Measurements from ENCODE around the gene HSD11B2. TPM values are rescaled to one million over a fixed set of nuclear protein-coding genes. Genes with fewer than 3 reads are reported as not detected.

HSD11B2 gene
- total RNA-seq, 1 donor from 2014 or later, result 2.2 TPM

GRCh38 chr16:67388191-67388590 is 42.7 kb upstream of the HSD11B2 start:
- H3K9me3 ChIP-seq, result no peaks in the 10 kb centered on the region
- no peaks in the 10 kb centered on the region for H3K27me3 ChIP-seq
- ATAC-seq (no peak), DNase-seq (peak; percentile 45)
- peaks cover 16% of the 10 kb centered on the region for H3K4me1 ChIP-seq
- H3K36me3 ChIP-seq, result no peaks in the 10 kb centered on the region
- intact Hi-C loops (cut with DNase I), result no loop called here
- H3K27ac ChIP-seq, result no peak overlapping the region
- no peak for TF ChIP-seq CTCF (IDR thresholded peaks at IDR 0.05)
- H3K4me3 ChIP-seq, result no peak overlapping the region

GRCh38 chr16:67388591-67388990 is 42.3 kb upstream of the HSD11B2 start:
- Histone ChIP-seq H3K27ac (no peak overlapping the region), H3K4me3 (no peak overlapping the region), H3K4me1 (peaks cover 20% of the 10 kb centered on the region), H3K36me3 (no peaks in the 10 kb centered on the region), H3K27me3 (no peaks in the 10 kb centered on the region), H3K9me3 (no peaks in the 10 kb centered on the region)
- intact Hi-C loops (cut with DNase I), result no loop called here
- no peak for TF ChIP-seq CTCF (IDR thresholded peaks at IDR 0.05)
- ATAC-seq (no peak), DNase-seq (peak; percentile 36)

- intact Hi-C loops (cut with DNase I), result loop anchor here (10.0 kb wide), 1 partner anchor 115 kb away; the partner anchor contains the start of gene PLEKHG4
- TF ChIP-seq CTCF (IDR thresholded peaks at IDR 0.05), result no peak
- Histone ChIP-seq H3K4me3 (no peak overlapping the region), H3K27me3 (no peaks in the 10 kb centered on the region), H3K36me3 (no peaks in the 10 kb centered on the region), H3K9me3 (no peaks in the 10 kb centered on the region), H3K27ac (no peak overlapping the region), H3K4me1 (peaks cover 26% of the 10 kb centered on the region)
- ATAC-seq (peak; percentile 68), DNase-seq (peak; percentile 80)
Measured at GRCh38 chr16:67389911-67390815, 40.8 kb upstream of the HSD11B2 start.

- ATAC-seq, result no peak
- H3K4me1 ChIP-seq, result peaks cover 28% of the 10 kb centered on the region
Measured at GRCh38 chr16:67390816-67391423, 40.0 kb upstream of the HSD11B2 start.

More at GRCh38 chr16:67390816-67391423, 40.0 kb upstream of the HSD11B2 start:
- intact Hi-C loops (cut with DNase I), result loop anchor here (10.0 kb wide), 1 partner anchor 116 kb away; the partner anchor contains the start of gene PLEKHG4
- no peaks in the 10 kb centered on the region for H3K36me3 ChIP-seq
- no peak overlapping the region for H3K4me3 ChIP-seq
- no peaks in the 10 kb centered on the region for H3K9me3 ChIP-seq
- no peak for TF ChIP-seq CTCF (IDR thresholded peaks at IDR 0.05)
- no peaks in the 10 kb centered on the region for H3K27me3 ChIP-seq
- H3K27ac ChIP-seq, result no peak overlapping the region
- peak; percentile 43 for DNase-seq

Data from upper lobe of right lung (tissue), 1 donor.